HepG2 (cell line): ENCODE data around the gene TPPP2. TPM values are rescaled to one million over a fixed set of nuclear protein-coding genes. Genes with fewer than 3 reads are reported as not detected.

Source experiments
- CEBPG ChIP-seq: IDR thresholded peaks from 2 replicates; pipeline ENCODE4 v1.6.1; 2016
- HES4 ChIP-seq: sonication (generic); formaldehyde crosslinking; IDR thresholded peaks from 2 replicates; pipeline ENCODE4 v1.9.0; 2021; ENCODE audit warnings: mild to moderate bottlenecking, missing genetic modification reagents, borderline replicate concordance
- KLF9 ChIP-seq: IDR thresholded peaks from 2 replicates; pipeline ENCODE4 v1.6.1; 2016; ENCODE audit warnings: low read depth
- MATR3 ChIP-seq: sonication (generic); formaldehyde crosslinking; IDR thresholded peaks from 2 replicates; pipeline ENCODE4 v1.4.0; 2020; ENCODE audit warnings: missing genetic modification reagents
- MLXIP ChIP-seq: sonication (generic); formaldehyde crosslinking; IDR thresholded peaks from 2 replicates; pipeline ENCODE4 v1.9.0; 2021; ENCODE audit warnings: missing genetic modification reagents, borderline replicate concordance
- PHB2 ChIP-seq: fragments of 450-650 bp; IDR thresholded peaks from 2 replicates; pipeline ENCODE4 v1.6.1; 2018; ENCODE audit not compliant: partially characterized antibody
- RARG ChIP-seq: sonication (generic); formaldehyde crosslinking; IDR thresholded peaks from 2 replicates; pipeline ENCODE4 v1.4.0; 2020; ENCODE audit warnings: low read depth, mild to moderate bottlenecking, missing genetic modification reagents
- SIN3B ChIP-seq: fragments of 150-350 bp; IDR thresholded peaks from 2 replicates; pipeline ENCODE4 v1.6.1; 2014; ENCODE audit warnings: low read length
- SRF ChIP-seq: IDR thresholded peaks from 2 replicates; pipeline ENCODE4 v1.6.1; 2011; ENCODE audit warnings: mild to moderate bottlenecking, low read depth, low read length, moderate library complexity
- ZC3H13 ChIP-seq: sonication (generic); formaldehyde crosslinking; IDR thresholded peaks from 2 replicates; pipeline ENCODE4 v1.8.1; 2023; ENCODE audit warnings: mild to moderate bottlenecking, missing genetic modification reagents, moderate library complexity
- ZFP36L2 ChIP-seq: sonication (generic); formaldehyde crosslinking; IDR thresholded peaks from 2 replicates; pipeline ENCODE4 v1.4.0; 2020; ENCODE audit warnings: missing genetic modification reagents
- ZNF501 ChIP-seq: sonication (generic); formaldehyde crosslinking; IDR thresholded peaks from 2 replicates; pipeline ENCODE4 v1.5.1; 2020; ENCODE audit warnings: mild to moderate bottlenecking, moderate library complexity, missing genetic modification reagents
- ZNF619 ChIP-seq: sonication (generic); formaldehyde crosslinking; IDR thresholded peaks from 2 replicates; pipeline ENCODE4 v1.4.0; 2020; ENCODE audit warnings: mild to moderate bottlenecking, missing genetic modification reagents
- ZNF816 ChIP-seq: sonication (generic); formaldehyde crosslinking; IDR thresholded peaks from 2 replicates; pipeline ENCODE4 v1.8.0; 2022; ENCODE audit warnings: missing genetic modification reagents, mild to moderate bottlenecking, borderline replicate concordance
- polyA plus RNA-seq, 8 experiments: library from polyadenylated mRNA; depleted of rRNA in 3 of 8; stranded (reverse) in 7 of 8; unstranded in 1 of 8; fragments of >200 nt; fragmentation: Illumina TruSeq in 4 of 8; extraction: Trizol in 4 of 8; gene quantifications; 2 replicates each; pipeline versions ENCODE4 v1.2.1 to v1.2.3, GENCODE V29; 2011 to 2016; ENCODE audit warnings: low read depth in 4 of 8, missing spikeins in 1 of 8, mixed read lengths in 1 of 8; ENCODE audit not compliant: insufficient read depth in 1 of 8
- total RNA-seq, 5 experiments: library from RNA; depleted of rRNA; stranded (reverse); fragments of >200 nt; fragmentation: Illumina TruSeq; extraction: Trizol; gene quantifications; 2 replicates each; pipeline ENCODE4 v1.2.3, GENCODE V29; 2016; ENCODE audit warnings: low read depth in 1 of 5
- TF ChIP-seq, protein P1 (sequence below): sonication (generic); formaldehyde crosslinking; IDR thresholded peaks from 2 replicates; pipeline ENCODE4 v1.8.1; 2022; ENCODE audit warnings: low read depth, mild to moderate bottlenecking, missing genetic modification reagents
- TF ChIP-seq, protein P2 (sequence below), 2 experiments: sonication (generic) in 1 of 2; formaldehyde crosslinking in 1 of 2; IDR thresholded peaks; 2 replicates each; pipeline versions ENCODE4 v1.5.1 to v1.6.1; 2011 to 2020; ENCODE audit warnings: borderline replicate concordance in 1 of 2, low read depth in 1 of 2, low read length in 1 of 2, mild to moderate bottlenecking in 1 of 2, missing genetic modification reagents in 1 of 2, moderate library complexity in 1 of 2
- TF ChIP-seq, protein P3 (sequence below): sonication (generic); formaldehyde crosslinking; IDR thresholded peaks from 2 replicates; pipeline ENCODE4 v1.4.0; 2020; ENCODE audit warnings: missing genetic modification reagents, borderline replicate concordance
- TF ChIP-seq, protein P4 (sequence below): sonication (generic); formaldehyde crosslinking; IDR thresholded peaks from 2 replicates; pipeline ENCODE4 v1.4.0; 2020; ENCODE audit warnings: missing genetic modification reagents
- TF ChIP-seq, protein P5 (sequence below): sonication (generic); formaldehyde crosslinking; IDR thresholded peaks from 2 replicates; pipeline ENCODE4 v1.5.0; 2020; ENCODE audit warnings: mild to moderate bottlenecking, low read depth, missing genetic modification reagents, borderline replicate concordance

TPPP2 gene
- total and polyA plus RNA-seq, 2 of the 13 experiments (the other 11 are each of a cell fraction or from before 2014, with no cell fraction given): 0.58 to 4.2 TPM

DNA sequence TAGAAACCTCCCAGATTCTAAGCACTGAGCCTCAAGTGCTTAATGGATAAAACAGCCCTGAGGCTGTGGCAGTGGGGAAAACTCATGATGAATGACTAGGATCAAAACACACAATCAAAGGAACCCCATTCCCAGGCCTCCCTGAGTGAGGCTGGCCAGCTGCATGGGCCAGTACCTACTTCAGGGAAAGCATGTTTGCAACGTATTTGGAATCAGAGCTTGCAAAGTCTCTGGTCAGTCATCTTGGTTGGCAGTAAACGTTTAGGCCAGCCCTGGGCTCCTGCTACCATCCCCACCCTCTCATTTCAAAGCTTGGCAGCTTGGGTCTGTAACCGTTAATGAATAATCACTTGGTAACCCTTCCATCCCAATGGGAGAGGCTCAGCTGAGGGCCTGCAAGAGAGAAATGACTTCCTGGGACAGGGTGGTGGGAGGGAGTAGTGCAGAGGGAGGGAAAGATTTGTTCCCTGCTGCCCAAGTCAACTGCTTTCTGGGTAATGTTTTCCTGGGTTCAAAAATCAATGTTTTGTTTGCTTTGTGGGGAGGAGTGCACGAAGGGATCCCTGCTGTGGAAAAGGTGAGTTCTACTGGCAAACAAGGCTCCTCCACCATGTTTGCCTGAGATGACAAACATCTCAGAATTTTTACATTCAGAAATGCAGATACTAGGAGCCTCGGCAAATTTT, 25.6 kb downstream of the TPPP2 start (continued):
- no peak for TF ChIP-seq MATR3 (CRISPR knock-in tag)
- TF ChIP-seq, protein P1, sequence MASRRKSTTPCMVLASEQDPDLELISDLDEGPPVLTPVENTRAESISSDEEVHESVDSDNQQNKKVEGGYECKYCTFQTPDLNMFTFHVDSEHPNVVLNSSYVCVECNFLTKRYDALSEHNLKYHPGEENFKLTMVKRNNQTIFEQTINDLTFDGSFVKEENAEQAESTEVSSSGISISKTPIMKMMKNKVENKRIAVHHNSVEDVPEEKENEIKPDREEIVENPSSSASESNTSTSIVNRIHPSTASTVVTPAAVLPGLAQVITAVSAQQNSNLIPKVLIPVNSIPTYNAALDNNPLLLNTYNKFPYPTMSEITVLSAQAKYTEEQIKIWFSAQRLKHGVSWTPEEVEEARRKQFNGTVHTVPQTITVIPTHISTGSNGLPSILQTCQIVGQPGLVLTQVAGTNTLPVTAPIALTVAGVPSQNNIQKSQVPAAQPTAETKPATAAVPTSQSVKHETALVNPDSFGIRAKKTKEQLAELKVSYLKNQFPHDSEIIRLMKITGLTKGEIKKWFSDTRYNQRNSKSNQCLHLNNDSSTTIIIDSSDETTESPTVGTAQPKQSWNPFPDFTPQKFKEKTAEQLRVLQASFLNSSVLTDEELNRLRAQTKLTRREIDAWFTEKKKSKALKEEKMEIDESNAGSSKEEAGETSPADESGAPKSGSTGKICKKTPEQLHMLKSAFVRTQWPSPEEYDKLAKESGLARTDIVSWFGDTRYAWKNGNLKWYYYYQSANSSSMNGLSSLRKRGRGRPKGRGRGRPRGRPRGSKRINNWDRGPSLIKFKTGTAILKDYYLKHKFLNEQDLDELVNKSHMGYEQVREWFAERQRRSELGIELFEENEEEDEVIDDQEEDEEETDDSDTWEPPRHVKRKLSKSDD (CRISPR knock-in tag): peak; percentile 77; the same call in 1 of the 2 replicates
- no peak; the same call in 1 of the 2 replicates for TF ChIP-seq MLXIP (CRISPR knock-in tag)
- TF ChIP-seq ZNF619 (CRISPR knock-in tag): peak; percentile 83; the same call in 1 of the 2 replicates
- TF ChIP-seq, protein P2, sequence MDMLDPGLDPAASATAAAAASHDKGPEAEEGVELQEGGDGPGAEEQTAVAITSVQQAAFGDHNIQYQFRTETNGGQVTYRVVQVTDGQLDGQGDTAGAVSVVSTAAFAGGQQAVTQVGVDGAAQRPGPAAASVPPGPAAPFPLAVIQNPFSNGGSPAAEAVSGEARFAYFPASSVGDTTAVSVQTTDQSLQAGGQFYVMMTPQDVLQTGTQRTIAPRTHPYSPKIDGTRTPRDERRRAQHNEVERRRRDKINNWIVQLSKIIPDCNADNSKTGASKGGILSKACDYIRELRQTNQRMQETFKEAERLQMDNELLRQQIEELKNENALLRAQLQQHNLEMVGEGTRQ (IDR thresholded peaks at IDR 0.05; ENCODE audit: low read depth, low read length): no peak
- TF ChIP-seq, protein P2 (CRISPR knock-in tag; IDR thresholded peaks at IDR 0.05; ENCODE audit: borderline replicate concordance): no peak
- TF ChIP-seq, protein P3, sequence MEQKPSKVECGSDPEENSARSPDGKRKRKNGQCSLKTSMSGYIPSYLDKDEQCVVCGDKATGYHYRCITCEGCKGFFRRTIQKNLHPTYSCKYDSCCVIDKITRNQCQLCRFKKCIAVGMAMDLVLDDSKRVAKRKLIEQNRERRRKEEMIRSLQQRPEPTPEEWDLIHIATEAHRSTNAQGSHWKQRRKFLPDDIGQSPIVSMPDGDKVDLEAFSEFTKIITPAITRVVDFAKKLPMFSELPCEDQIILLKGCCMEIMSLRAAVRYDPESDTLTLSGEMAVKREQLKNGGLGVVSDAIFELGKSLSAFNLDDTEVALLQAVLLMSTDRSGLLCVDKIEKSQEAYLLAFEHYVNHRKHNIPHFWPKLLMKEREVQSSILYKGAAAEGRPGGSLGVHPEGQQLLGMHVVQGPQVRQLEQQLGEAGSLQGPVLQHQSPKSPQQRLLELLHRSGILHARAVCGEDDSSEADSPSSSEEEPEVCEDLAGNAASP: peak; percentile 57; the same call in 1 of the 2 replicates
- TF ChIP-seq PHB2: no peak
- no peak for TF ChIP-seq SIN3B
- TF ChIP-seq HES4 (CRISPR knock-in tag): 0 out of 2 replicates have a peak, but pooled peaks have one; percentile 50
- TF ChIP-seq RARG (CRISPR knock-in tag): 0 out of 2 replicates have a peak, but pooled peaks have one; percentile 22
- 0 out of 2 replicates have a peak, but pooled peaks have one; percentile 64 for TF ChIP-seq ZNF501
- 0 out of 2 replicates have a peak, but pooled peaks have one; percentile 41 for TF ChIP-seq ZC3H13
- TF ChIP-seq, protein P4, sequence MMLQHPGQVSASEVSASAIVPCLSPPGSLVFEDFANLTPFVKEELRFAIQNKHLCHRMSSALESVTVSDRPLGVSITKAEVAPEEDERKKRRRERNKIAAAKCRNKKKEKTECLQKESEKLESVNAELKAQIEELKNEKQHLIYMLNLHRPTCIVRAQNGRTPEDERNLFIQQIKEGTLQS: no peak
- peak; percentile 61 for TF ChIP-seq CEBPG
- TF ChIP-seq ZNF816 (CRISPR knock-in tag): no peak
- TF ChIP-seq KLF9 (CRISPR knock-in tag): peak; percentile 38; the same call in 1 of the 2 replicates
- TF ChIP-seq ZFP36L2: no peak
- TF ChIP-seq, protein P5, sequence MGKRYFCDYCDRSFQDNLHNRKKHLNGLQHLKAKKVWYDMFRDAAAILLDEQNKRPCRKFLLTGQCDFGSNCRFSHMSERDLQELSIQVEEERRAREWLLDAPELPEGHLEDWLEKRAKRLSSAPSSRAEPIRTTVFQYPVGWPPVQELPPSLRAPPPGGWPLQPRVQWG (CRISPR knock-in tag): no peak
- no peak for TF ChIP-seq SRF
